DMS114 treated with DMSO at 0.1 percent for 48 hours (cell line): ENCODE data around the gene IKZF1.

Source experiments
- DNase-seq: peaks from one replicate; lab custom pipeline; 2025; ENCODE audit not compliant: unreplicated experiment; lab: John Stamatoyannopoulos, UW

The IKZF1 gene

DNA sequence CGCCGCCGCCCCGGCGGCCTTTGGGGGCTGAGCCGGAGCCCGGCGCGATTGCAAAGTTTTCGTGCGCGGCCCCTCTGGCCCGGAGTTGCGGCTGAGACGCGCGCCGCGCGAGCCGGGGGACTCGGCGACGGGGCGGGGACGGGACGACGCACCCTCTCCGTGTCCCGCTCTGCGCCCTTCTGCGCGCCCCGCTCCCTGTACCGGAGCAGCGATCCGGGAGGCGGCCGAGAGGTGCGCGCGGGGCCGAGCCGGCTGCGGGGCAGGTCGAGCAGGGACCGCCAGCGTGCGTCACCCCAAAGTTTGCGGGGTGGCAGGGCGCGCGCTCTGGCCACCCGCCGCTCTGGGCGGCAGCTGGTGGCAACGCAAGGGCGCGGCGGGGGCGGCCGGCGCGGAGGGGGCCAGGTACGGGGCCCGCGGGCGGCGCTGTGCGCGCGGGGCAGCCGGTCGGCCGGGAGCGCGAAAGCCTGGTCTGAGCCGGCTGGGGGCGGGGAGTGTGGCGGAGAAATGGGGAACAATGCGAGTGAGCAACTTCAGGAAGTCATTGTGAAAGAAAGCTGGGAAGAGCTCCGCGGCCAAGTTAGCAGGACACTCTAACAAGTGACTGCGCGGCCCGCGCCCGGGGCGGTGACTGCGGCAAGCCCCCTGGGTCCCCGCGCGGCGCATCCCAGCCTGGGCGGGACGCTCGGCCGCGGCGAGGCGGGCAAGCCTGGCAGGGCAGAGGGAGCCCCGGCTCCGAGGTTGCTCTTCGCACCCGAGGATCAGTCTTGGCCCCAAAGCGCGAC lies at the start of gene IKZF1:
IKZF1 (plus strand) TSS at position 588 of the 782 bp plus-strand sequence. CDS start 14,346 bp downstream, outside the sequence.
- DNase-seq: peak; percentile 9

DNA sequence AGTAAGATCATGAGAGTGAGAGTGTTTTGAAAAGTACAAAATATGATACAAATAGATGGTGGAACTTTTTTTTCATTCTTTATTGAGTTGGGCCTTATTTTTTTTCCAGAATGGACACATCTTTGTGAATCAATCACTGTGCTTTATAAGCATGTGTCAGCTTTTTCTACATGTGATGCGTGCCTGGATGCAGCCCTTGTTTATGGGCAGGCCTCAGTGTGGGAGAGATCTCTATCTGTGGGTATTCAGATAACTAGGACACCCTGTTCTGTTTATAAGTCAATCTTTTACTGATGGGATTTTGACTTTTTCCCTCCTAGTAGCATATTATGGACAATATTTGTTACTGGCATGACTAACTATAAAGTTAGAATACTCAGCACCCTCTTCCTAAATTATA lies 42.9 kb upstream of the IKZF1 start:
- no peak for DNase-seq

- DNase-seq: no peak
Observed at GRCh38 chr7:50262446-50262845, 42.1 kb upstream of the IKZF1 start.

- DNase-seq: no peak
Observed at GRCh38 chr7:50262916-50263690, 41.4 kb upstream of the IKZF1 start.

DNA sequence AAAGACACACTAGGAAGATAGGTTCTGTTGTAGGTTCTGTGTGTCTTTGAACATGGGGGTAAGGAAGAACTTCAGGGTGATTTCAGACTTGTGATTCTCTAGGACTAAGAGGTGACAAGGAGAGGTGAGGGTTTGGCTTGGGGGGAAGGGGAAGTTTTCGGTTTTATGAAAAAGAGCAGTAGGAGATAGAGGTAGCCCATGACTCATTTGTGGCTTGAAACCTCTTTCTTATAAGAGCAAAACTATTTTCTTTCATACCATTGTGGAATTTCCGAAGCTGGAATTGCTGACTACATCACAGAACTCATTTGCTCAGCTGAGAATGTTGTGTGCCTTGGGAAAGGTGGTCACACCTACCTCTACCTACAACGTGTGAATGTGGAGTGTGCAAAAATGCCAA lies 39.6 kb upstream of the IKZF1 start:
- DNase-seq: no peak

- DNase-seq: no peak
Observed at GRCh38 chr7:50265968-50266634, 38.4 kb upstream of the IKZF1 start.

GRCh38 chr7:50266635-50267386 lies 37.7 kb upstream of the IKZF1 start:
- no peak for DNase-seq

GRCh38 chr7:50267525-50268041 lies 36.9 kb upstream of the IKZF1 start:
- DNase-seq: no peak

- no peak for DNase-seq
Observed at GRCh38 chr7:50268223-50268622, 36.3 kb upstream of the IKZF1 start.

DNA sequence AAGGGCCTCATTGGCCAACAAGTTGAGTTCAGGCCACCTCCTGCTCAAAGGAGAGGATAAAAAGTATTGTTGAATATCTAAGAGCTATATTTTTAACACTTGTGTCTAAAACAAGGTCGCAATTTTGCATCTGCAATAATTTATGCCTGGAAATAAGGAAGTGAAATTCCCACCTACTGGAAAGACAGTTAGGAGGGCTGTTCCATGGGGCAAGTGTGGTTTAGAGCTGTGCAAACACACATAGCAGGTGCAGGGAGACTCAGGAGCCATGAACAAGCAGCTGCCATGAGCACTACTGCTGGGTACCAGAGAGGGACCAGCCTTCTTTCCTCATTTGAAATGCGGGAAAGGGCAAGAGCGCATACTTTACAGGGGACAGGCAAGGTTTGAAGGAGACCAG lies 35.5 kb upstream of the IKZF1 start:
- no peak for DNase-seq

- DNase-seq: no peak
Observed at GRCh38 chr7:50270531-50271018, 33.9 kb upstream of the IKZF1 start.

DNA sequence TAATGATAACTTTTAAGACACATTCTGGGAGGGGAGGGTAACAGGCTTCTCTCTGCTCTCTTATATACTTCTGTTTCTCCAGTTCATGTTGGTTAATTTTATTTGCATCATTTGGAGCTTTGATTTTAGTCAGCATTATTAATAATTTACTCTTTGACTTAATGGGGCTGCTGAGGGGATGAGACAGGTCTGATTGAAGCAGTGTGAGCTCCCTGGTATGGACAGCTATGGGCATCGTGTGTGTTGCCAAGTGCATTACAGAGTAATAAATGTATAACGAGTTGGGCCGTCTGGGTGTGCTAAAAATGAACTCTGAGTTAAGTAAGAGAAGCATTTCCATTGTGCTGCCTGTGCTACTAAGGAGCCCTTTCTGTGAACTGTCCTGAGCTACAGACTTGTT lies 31.7 kb upstream of the IKZF1 start:
- DNase-seq: no peak

- no peak for DNase-seq
Observed at GRCh38 chr7:50273301-50273700, 31.2 kb upstream of the IKZF1 start.

- no peak for DNase-seq
Observed at GRCh38 chr7:50273870-50274269, 30.6 kb upstream of the IKZF1 start.

DNA sequence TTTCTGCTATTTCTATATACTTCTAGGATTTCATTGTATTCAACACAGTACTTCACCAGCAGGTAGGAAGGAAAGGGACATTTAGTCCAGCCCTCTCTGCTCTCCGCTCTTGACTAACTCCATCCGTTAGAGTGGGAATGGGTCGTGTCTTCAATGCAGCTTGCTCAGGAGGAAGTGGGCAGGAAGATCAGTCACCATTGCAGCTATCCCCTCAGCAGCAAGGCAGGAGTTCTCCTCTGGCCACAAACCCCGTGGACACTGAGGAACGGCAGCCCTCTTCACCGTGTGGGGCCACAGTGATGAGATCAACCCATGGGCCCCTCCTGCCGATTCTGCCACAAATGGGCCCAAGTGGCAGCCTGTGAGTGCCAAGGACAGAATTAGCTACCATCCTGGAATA lies 30.2 kb upstream of the IKZF1 start:
- no peak for DNase-seq

GRCh38 chr7:50275430-50275829 lies 29.1 kb upstream of the IKZF1 start:
- DNase-seq: no peak

GRCh38 chr7:50276483-50276882 lies 28.0 kb upstream of the IKZF1 start:
- no peak for DNase-seq

GRCh38 chr7:50278120-50278519 lies 26.4 kb upstream of the IKZF1 start:
- DNase-seq: no peak

DNA sequence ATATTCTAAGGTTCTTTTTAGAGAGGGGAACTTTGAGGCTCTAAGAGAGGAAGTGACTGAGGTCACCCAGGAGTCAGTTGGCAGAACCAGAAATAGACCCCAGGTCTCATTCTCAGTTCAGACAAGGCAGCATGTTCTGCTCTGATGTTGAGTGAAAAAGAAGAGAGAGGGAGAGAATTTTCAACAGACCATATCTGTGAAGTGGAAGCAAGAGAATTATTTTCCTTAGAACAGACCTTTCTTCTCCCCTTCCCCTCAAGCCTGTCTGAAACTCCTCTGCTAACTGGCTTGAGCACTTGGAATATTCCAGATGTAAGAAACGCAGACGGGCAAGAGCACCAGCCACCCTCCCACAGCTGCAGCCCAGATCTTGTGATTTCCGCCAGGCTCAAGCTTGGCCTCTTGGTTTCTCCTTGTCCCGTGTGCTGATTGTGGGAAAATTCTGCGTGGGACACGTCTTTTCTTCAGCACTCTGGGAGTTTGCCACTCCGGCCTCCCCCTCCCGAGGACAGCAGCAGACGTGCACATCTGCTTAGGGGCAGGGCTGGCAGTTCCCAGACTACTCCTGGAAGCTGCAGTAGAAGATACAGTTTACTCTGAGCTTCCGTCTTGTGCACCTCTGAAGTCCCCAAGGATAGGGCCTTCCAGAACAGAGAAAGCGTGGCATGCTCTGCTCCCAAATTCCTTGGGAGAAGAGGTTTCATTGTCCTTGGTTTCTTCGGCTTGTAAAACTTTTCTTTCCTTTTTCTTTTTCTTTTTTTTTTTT lies 22.7 kb upstream of the IKZF1 start:
- no peak for DNase-seq
